RPMI7951 (cell line): Measurements from ENCODE around the gene DCST2. TPM values are rescaled to one million over a fixed set of nuclear protein-coding genes. Genes with fewer than 3 reads are reported as not detected.
A peak's percentile ranks its signal among the peaks of the same experiment; 100 is the strongest.
"Not testable (repeated sequence)": the region's sequence is repeated elsewhere in the genome, so short reads cannot be mapped to it uniquely, and the experiment has no call there.

Experiments used
- DNase-seq: peaks from one replicate; pipeline ENCODE4 v3.0.0-alpha.2; 2012; ENCODE audit warnings: low read depth
- total RNA-seq: library from RNA; depleted of rRNA; stranded (reverse); fragments of >200 nt; shearing (Covaris generic); gene quantifications from 2 replicates; pipeline ENCODE4 v1.2.3, GENCODE V29; 2014; rRNA removed

Gene DCST2
- total RNA-seq, 1 experiment from 2014 or later, result not detected

DNA sequence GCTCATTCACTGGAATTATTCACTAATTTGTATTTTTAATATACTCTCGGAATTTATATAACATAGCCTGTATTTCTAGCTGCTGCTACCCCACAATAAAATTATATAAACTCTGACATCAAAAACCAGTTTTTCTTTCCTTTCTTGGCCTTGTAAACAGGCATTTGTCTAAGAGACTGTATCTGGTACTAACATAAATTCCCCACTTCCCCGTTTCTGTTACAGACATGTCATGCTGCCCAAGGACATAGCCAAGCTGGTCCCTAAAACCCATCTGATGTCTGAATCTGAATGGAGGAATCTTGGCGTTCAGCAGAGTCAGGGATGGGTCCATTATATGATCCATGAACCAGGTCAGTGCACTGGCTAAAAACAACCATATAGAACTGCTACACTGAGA is 55.8 kb downstream of the DCST2 start:
- not testable (repeated sequence) for DNase-seq

DNA sequence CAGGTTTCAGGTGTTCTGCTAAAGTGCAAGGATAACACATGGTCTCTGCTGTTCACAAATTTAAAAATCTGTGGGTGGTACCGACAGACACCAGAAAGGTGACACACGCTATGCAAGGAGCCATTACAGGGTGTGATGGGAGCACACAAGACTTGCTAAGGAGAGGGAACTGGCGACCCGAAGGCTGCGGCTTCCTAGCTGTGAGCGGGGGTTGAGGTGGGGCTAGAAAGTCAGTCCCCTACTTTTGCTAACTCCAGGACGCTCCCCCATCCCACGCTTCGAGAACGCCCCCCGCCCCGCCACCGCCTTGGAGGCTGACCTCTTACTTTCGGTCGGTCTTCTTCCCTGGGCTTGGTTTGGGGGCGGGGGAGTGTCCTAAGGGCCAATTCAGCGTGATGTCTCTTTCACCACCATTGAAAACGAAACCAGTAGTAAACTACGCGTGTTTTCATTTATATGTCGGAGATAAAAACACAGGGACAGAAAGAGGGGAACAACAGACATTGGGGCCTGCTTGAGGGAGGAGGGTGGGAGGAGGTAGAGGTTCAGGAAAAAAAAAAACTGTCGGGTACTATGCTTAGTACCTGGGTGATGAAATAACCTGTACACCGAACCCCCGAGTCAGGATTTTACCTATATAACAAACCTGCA is 58.0 kb downstream of the DCST2 start:
- DNase-seq, result peak; percentile 56

DNA sequence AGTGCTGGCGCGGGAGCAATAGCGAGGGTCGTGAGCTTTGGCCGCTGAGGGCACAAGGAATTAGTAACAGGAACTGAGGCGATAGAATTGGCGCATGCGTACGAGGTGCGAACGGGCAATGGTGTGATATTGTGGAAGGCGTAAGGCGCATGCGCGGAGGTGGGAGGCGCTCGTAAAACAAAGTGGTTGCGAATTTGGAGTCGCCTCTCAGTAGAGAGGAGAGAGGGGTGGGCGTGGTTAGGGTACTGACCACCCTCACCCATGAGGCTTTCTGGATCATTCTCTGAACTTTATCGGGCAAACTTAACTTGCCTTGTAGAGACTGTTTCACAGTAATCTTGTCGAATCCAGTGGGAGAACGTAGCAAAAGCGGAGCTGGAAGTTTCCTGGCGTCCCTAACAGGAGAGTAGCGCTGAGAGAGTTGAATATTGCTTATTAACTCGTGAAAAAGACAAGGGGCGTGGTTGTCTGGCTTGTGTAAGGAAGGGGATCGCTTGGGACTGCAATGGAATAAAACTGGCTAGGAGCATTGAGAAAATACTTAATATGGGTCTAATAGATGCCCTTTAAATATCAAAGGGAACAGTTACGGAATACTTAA is 58.7 kb downstream of the DCST2 start:
- DNase-seq, result peak; percentile 92

DNA sequence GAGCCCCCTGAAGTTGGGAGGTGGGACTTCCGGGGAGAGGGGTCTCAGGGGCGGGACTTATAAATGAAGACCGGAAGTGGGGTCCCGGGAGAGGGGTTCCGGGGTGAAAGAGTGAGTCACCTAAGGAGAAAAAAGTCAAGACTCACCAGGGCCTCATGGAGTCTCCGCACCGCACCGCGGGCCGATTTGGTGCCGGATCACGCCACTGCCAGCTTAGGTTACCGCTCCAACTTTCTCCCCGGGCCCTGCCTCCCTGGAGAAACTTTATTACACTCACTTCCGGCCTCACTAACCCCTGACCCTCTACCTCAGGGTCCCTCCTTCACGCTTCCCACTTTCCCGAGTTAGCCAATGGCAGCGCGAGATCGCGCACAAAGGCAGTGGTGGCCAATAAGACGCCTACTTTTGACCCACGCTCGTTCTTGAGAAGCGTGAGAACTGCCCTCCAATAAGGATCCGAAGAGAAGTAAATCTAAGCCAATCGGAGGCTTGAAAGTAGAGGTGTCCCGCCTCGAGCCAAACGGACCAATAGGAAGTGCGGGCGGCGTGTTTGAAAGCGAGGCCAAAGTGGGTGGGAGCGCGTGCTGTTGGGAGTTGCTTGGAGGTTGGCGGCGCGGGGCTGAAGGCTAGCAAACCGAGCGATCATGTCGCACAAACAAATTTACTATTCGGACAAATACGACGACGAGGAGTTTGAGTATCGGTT is 59.3 kb downstream of the DCST2 start, which contains the start of gene CKS1B:
Gene CKS1B (plus strand): TSS at position 580 of the 706 bp plus-strand sequence. CDS start 65 bp downstream, at position 645.
- DNase-seq, result peak; percentile 100

DNA sequence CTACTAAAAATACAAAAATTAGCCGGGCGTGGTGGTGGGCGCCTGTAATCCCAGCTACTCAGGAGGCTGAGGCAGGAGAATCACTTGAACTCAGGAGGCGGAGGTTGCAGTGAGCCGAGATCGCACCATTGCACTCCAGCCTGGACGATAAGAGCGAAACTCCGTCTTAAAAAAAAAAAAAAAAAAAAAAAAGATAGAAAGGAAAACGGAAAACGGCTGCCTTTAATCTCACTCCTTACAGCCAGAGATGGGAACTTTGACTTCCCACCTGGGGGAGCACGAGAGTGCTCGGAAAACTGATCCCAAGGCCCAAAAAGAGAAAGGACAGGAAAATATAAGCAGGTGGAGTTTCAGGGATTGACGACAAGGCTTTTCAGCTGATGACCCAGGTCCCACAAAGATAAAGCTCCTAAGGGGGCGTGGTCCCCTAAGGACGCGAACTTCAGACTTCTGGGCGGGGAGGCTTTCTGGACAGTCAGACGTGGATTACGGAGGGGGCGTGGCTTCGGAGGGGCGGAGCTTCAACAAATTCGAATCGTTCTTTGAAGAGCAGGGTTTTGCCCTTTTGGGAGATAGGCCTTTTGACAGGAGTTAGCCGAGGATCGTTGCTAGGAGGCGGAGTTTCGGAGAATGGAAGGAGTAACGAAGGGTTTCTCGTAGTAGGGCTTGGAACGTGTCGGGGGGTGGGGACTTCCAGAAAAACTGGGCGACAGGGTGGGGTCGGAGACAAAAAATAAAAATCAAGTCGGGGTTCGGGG is 60.1 kb downstream of the DCST2 start:
- DNase-seq, result peak; percentile 98

DNA sequence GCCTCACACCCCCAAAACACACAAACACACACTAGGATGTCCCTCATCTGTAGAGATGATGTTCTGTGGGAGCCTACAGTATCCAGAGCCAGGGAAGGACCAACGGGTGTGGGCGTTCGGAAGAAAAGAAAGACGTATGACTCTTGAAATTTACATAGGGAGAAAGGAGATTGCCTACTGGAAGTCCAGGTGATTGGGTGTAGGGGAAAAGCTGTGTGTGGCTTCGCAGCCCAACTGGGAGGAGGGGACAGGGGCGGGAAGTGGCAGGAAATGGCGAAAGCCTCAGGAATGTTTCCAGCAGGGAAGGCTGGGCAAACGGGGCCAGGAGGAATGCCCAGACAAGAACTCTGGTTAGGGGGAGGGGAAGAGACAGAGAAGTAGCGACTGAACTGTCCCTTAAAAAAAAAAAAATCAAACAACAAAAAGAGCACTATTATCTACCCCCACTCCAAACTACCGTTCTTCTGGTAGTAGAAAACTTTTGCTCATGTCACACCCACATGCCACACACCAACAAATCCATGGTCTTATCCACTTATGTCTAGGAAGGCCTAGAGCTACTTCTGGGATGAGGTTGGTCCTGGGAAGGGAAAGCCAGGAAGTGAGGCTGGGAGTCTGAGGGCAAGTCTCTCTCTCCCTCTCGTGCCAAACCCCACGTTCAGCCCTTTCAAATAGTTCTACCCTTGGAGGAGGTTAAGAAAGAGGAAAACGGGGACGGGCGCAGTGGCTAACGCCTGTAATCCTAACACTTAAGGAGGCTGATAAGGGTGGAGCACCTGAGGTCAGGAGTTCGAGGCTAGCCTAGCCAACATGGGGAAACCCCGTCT is 60.9 kb downstream of the DCST2 start:
- DNase-seq, result peak; percentile 95

DNA sequence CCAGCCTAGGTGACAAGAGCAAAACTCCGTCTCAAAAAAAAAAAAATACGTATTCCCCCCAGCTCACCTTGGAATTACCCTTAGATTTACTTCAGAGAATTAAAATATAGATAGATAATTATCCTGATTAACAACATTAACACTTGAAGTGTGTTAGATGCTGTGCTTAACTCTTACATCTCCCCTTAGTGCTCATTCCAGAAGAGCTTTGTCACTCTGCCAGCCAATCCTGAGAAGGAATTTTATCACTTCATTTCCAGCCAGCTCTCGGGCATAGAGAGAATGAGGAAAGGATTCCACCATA is 61.4 kb downstream of the DCST2 start:
- DNase-seq, result no peak

DNA sequence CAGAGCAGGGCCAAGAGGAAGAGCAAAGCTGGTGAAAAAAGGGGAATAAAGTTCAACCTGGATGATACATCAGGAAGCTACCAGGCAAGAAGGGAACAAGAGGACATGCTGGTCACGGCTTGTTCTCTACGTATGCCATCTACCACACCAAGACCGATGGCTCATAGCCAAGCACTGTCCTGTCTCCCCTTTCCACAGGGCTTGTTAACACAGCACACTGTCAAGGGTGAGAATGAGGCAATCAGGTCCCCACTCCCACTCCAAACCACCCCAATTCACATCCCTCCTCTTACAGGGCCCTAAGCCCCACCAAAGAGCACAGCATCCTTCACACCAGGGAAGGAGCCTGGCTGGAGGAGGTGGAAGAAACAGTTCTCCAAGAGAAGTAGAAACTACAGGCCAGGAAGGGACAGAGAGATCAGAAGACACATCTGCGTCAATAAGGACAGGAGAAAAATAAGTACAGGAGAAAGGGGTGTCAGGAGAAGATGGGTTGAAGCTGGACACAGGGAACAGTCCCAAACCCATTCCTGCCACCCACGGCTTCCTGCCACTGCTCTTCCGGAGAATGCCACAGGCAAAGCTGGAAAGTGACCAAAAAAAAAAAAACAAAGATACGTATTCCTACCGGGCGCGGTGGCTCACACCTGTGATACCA is 62.1 kb downstream of the DCST2 start:
- peak; percentile 38 for DNase-seq

DNA sequence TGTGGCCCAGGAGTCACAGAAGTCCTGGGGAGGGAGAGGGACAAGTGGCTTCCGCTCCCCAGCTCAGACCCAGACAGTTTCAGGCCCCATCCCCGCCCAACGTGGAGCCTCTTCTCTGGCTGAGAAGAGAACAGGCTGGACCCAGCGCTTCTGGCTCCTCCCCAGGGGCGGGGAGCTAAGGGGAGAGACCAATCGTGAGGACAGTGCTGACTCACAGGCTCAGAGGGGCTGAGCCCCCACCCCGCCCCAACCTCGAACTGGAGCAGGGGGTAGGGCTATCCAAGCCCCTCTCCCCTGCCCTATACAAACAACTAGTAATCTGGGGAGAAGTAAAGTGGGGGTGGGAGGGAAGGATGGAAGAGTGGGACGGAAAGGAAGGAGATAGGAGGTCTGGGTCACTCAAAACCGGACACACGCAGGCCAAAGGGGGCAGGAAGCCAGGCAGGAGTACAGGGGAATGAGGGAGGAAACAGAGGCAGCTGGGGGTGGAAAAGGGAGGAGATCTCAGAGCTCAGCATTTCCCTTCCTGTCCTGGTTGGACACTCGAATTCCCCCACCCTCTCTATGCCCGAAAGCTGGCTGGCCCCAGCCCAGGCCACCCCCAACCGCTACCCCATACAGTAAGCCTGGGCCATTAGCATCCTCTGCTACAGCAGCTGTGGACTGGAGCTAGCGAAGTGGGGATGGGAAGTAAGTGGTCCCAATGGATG is 62.8 kb downstream of the DCST2 start, which contains the start of gene SHC1:
Gene SHC1 (minus strand): TSS at position 117 of the 710 bp plus-strand sequence. CDS start 221 bp downstream, outside the sequence.
- DNase-seq, result peak; percentile 93

DNA sequence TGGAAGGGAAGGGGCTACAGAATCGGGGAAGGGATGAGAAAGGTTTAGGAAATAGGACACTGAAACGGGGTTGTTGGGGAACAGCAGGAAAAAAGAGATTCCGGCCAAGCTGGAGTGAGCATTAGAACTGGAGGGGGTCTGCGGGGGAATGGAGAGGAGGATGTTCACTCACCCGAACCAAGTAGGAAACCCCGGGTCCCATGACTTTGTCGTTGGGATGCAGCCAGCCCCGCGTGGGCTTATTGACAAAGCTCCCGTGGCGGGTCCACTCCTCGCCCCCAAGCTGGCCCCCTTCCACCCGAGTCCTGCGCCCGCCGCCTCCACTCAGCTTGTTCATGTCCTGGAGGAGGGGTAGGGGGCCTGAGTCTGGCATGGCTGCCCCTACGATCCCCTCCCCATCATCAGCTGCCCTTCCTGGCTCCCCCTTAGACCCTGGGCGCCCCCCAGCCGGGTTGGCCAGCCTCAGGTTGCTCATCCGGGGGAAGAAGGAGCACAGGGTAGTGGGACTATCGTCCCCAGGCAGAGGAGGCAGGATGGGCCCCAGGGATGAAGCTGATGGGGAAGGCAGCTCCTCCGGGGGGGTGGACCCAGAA is 63.6 kb downstream of the DCST2 start:
- no peak for DNase-seq

DNA sequence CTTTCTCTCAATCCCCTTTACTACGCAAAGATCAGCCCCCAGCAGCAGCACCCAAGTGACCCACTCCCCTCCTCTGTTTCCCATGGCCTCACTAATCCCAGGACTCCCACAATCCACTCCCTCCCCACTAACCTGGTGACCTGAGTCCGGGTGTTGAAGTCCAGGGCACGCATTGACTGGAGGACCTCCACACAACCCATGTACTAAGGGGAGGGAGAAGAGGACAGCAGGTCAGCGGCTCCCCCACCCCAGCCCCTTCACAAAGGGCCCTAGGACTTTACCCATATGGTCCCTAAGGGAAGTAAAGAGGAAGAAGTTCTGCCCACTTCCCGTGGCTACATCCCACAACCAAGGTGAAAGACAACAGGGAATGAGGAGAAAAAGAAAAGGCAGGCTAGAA is 64.3 kb downstream of the DCST2 start:
- DNase-seq, result no peak

DNA sequence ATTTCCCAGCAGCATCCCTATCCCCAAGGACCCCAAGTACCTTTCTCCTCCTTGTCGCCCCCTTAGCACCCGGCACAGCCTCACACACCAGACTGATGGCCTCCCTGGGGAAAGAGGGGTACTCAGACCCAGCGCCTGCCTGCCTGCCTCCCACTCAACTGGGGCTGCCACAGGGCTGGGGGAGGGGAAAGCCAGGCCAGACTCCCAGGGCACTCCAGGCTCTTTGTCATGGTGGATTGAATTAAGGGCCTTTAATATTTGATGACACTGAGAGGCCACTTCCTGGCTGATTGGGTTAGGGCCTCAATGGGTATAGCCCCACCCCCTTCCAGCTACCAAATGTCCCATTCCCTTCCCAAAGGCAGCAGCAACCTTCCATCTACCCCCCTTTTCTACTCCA is 64.8 kb downstream of the DCST2 start:
- DNase-seq, result no peak

Other genes with a start within 250 kb of the DCST2 start
- gene KCNN3, start 163.5 kb downstream of the DCST2 start, total RNA-seq, result 0.29 and 0.72 TPM in 2 replicates
- gene PMVK, start 97.1 kb downstream of the DCST2 start, total RNA-seq, result 8.7 and 9.3 TPM in 2 replicates
- 14.7 and 23.3 TPM in 2 replicates for gene PBXIP1, start 77.7 kb downstream of the DCST2 start, total RNA-seq
- gene PYGO2, start 72.0 kb downstream of the DCST2 start, total RNA-seq, result 16.1 and 18.4 TPM in 2 replicates
- gene SHC1, start 63.0 kb downstream of the DCST2 start, total RNA-seq, result 111 and 115 TPM in 2 replicates
- gene CKS1B, start 59.1 kb downstream of the DCST2 start, total RNA-seq, result 344 and 400 TPM in 2 replicates
- 22.5 and 26.0 TPM in 2 replicates for gene FLAD1, start 50.4 kb downstream of the DCST2 start, total RNA-seq
- 1.7 TPM in 1 of 2 replicates, not detected in the other for gene LENEP, start 40.2 kb downstream of the DCST2 start, total RNA-seq
- gene ZBTB7B, start 31.0 kb downstream of the DCST2 start, total RNA-seq, result 4.9 and 6.9 TPM in 2 replicates
- gene DCST1, start within 50 bp of the DCST2 start, total RNA-seq, result not detected in 2 replicates
- gene ADAM15, start 17.5 kb upstream of the DCST2 start, total RNA-seq, result 30.6 and 31.8 TPM in 2 replicates
- 4.7 and 5.8 TPM in 2 replicates for gene EFNA4, start 30.0 kb upstream of the DCST2 start, total RNA-seq
- gene EFNA3, start 45.1 kb upstream of the DCST2 start, total RNA-seq, result 0.48 and 0.68 TPM in 2 replicates
- 0.59 and 2.5 TPM in 2 replicates for gene EFNA1, start 94.1 kb upstream of the DCST2 start, total RNA-seq
- gene SLC50A1, start 102.1 kb upstream of the DCST2 start, total RNA-seq, result 24.2 and 32.5 TPM in 2 replicates
- gene DPM3, start 106.8 kb upstream of the DCST2 start, total RNA-seq, result 65.8 and 168 TPM in 2 replicates
- 169 and 172 TPM in 2 replicates for gene KRTCAP2, start 139.5 kb upstream of the DCST2 start, total RNA-seq
- gene TRIM46, start 140.1 kb upstream of the DCST2 start, total RNA-seq, result 2.3 and 2.9 TPM in 2 replicates
- 4.1 and 8.1 TPM in 2 replicates for gene THBS3, start 174.1 kb upstream of the DCST2 start, total RNA-seq
- gene MTX1, start 174.9 kb upstream of the DCST2 start, total RNA-seq, result 88.3 and 97.7 TPM in 2 replicates
- 3.2 and 4.2 TPM in 2 replicates for gene ENTREP3, start 221.7 kb upstream of the DCST2 start, total RNA-seq
- 69.0 and 73.9 TPM in 2 replicates for gene SCAMP3, start 228.6 kb upstream of the DCST2 start, total RNA-seq
- 13.1 and 20.8 TPM in 2 replicates for gene CLK2, start 239.7 kb upstream of the DCST2 start, total RNA-seq
- 0.36 and 0.59 TPM in 2 replicates for gene HCN3, start 243.7 kb upstream of the DCST2 start, total RNA-seq